Adrenal gland (tissue), 12 donors: Measurements from ENCODE around the gene ODAD2. TPM values are rescaled to one million over a fixed set of nuclear protein-coding genes. Genes with fewer than 3 reads are reported as not detected.
A peak's percentile ranks its signal among the peaks of the same experiment; 100 is the strongest.

Experiments
- DNase-seq, 7 donors: peaks; one replicate each; pipeline ENCODE4 v3.0.0-alpha.2; 2019 to 2020
- H3K27ac ChIP-seq, 5 donors: fragments of 200-600 bp; sonication (generic) in 4 of 5; 1 replicate in 3 of 5; 2 replicates in 2 of 5; pipeline versions ENCODE4 v1.5.1 to v1.8.0; 2016 to 2020; ENCODE audit warnings: mild to moderate bottlenecking in 1 of 5
- H3K27me3 ChIP-seq: fragments of 200-600 bp; 2 replicates; pipeline ENCODE4 v1.8.0; 2021
- H3K36me3 ChIP-seq, 2 donors: fragments of 200-600 bp; replicated peaks in 1 of 2; 1 replicate in 1 of 2; 2 replicates in 1 of 2; pipeline versions ENCODE4 v1.5.1 to v1.8.0; 2018 to 2022
- H3K4me1 ChIP-seq, 2 donors: fragments of 200-600 bp; replicated peaks in 1 of 2; 1 replicate in 1 of 2; 2 replicates in 1 of 2; pipeline versions ENCODE4 v1.5.1 to v1.8.0; 2018 to 2021
- H3K4me3 ChIP-seq, 4 donors: fragments of 200-600 bp; sonication (generic) in 3 of 4; one replicate each; pipeline ENCODE4 v1.5.1; 2016 to 2018
- H3K9me3 ChIP-seq, 3 donors: fragments of 200-600 bp; sonication (generic) in 1 of 3; replicated peaks in 1 of 3; 1 replicate in 2 of 3; 2 replicates in 1 of 3; pipeline versions ENCODE4 v1.5.1 to v1.8.0; 2016 to 2021
- POLR2A ChIP-seq, 2 donors: fragments of 450-650 bp; IDR thresholded peaks; one replicate each; pipeline ENCODE4 v1.6.1; 2017; ENCODE audit warnings: antibody characterized with exemption in 2 of 2, mild to moderate bottlenecking in 2 of 2, moderate library complexity in 1 of 2
- WGBS, 4 donors: extraction: QIAGEN DNeasy Blood & Tissue Kit in 2 of 4; methylation state at CpG; one replicate each; pipeline versions ENCODE4 v1.1.5 to v1.1.7; 2013 to 2017; 5-methylcytosine and 5-hydroxymethylcytosine counted together
- intact Hi-C, 2 donors: fragments of 100-400 bp; cut with DNase I; formaldehyde crosslinking; loops; one replicate each; pipeline versions ENCODE4 v1.14.1 to v1.15.0; 2022 to 2023
- polyA plus RNA-seq, 3 donors: library from polyadenylated mRNA; stranded (reverse); fragments of 200-250 nt in 2 of 3; fragments of 350-450 nt in 1 of 3; fragmentation: Illumina TruSeq in 1 of 3; extraction: RNeasy Lipid Tissue Mini Kit (QIAGEN cat#74804) in 1 of 3; gene quantifications; one replicate each; pipeline ENCODE4 v1.2.3, GENCODE V29; 2013 to 2014
- total RNA-seq, 9 donors: library from RNA; depleted of rRNA in 4 of 9; stranded (reverse); fragments of >200 nt in 4 of 9; fragments of 120-200 nt in 1 of 9; fragmentation: NEBNext Ultra II Directional in 1 of 9; extraction: Animal tissue kit (Norgen Biotek cat#: 25700) in 1 of 9; gene quantifications; one replicate each; pipeline versions ENCODE4 v1.1.0 to v1.2.4, GENCODE V29; 2013 to 2023
- TF ChIP-seq, protein P1 (sequence below), 6 experiments: fragments of 450-650 bp in 4 of 6; fragments of 200-600 bp in 2 of 6; sonication (generic) in 1 of 6; IDR thresholded peaks; 1 replicate in 5 of 6; 2 replicates in 1 of 6; pipeline versions ENCODE4 v1.5.1 to v1.8.0; 2016 to 2021; ENCODE audit warnings: antibody characterized with exemption in 6 of 6, mild to moderate bottlenecking in 2 of 6, moderate library complexity in 1 of 6
- donor health status: healthy with polysubstance abuse.
- donor health status: Bipolar disorder and iron deficiency.
- donor health status: DM: yes; HTN: yes; CAD: no.
- donor health status: DM: no; HTN: no; CAD: no.
- donor health status: DM: no; HTN: no; CAD: no.
- donor health status: DM: yes; HTN: yes; CAD: no.

Gene ODAD2
- total and polyA plus RNA-seq, 12 donors = 0.35 to 2.4 (median 1.2) TPM

DNA sequence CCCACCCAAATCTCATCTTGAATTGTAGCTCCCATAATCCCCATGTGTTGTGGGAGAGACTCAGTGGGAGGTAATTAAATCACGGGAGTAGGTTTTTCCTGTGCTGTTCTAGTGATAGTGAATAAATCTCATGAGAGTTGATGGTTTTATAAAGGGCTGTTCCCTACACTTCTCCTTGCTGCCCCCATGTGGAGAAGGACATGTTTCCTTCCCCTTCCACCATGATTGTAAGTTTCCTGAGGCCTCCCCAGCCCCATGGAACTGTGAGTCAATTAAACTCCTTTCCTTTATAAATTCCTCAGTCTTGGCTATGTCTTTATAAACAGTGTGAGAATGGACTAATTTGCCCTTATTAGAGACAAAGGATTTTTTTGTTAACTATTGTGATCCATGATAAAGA lies 204.7 kb downstream of the ODAD2 start:
- no peaks in the 10 kb centered on the region for H3K36me3 ChIP-seq
- H3K9me3 ChIP-seq = no peaks in the 10 kb centered on the region
- no peaks in the 10 kb centered on the region for H3K27me3 ChIP-seq
- intact Hi-C loops = no loop called here
- WGBS, 4 donors = 33 to 48% (median 39%) methylated on average over 1 of the region's 1 CpG
- TF ChIP-seq, protein P1, sequence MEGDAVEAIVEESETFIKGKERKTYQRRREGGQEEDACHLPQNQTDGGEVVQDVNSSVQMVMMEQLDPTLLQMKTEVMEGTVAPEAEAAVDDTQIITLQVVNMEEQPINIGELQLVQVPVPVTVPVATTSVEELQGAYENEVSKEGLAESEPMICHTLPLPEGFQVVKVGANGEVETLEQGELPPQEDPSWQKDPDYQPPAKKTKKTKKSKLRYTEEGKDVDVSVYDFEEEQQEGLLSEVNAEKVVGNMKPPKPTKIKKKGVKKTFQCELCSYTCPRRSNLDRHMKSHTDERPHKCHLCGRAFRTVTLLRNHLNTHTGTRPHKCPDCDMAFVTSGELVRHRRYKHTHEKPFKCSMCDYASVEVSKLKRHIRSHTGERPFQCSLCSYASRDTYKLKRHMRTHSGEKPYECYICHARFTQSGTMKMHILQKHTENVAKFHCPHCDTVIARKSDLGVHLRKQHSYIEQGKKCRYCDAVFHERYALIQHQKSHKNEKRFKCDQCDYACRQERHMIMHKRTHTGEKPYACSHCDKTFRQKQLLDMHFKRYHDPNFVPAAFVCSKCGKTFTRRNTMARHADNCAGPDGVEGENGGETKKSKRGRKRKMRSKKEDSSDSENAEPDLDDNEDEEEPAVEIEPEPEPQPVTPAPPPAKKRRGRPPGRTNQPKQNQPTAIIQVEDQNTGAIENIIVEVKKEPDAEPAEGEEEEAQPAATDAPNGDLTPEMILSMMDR (IDR thresholded peaks at IDR 0.05) = peak in 4 of 6 experiments; percentile 11 to 35 (median 24)
- TF ChIP-seq POLR2A (IDR thresholded peaks at IDR 0.05) = no peak
- H3K27ac ChIP-seq = no peak overlapping the region
- no peaks in the 10 kb centered on the region for H3K4me1 ChIP-seq
- DNase-seq = peak in 1 of 7 donors; percentile 39
- no peak overlapping the region for H3K4me3 ChIP-seq

DNA sequence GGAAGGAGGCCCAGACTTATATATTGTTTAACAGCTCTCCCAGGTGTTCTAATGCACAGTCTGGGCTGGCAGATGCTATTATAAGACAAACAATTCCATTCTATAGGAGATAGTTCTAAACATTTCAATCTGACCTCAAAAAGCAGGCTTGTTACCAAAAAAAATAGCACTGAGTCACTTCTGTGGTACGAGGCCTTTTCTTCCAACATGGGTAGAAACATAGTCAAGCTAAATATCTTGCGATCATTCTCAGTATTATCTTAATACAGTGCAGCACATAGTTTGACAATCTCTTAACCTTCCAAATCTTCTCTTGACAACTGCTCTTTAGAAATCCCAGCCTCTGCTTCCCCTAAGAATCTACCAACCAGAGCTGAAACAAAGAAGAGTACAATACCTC lies 206.7 kb downstream of the ODAD2 start:
- H3K27me3 ChIP-seq = no peaks in the 10 kb centered on the region
- 74 to 83% (median 82%) methylated on average over 2 of the region's 2 CpGs for WGBS, 4 donors
- no peak overlapping the region for H3K27ac ChIP-seq
- H3K36me3 ChIP-seq = no peaks in the 10 kb centered on the region
- no peaks in the 10 kb centered on the region for H3K4me1 ChIP-seq
- no peak overlapping the region for H3K4me3 ChIP-seq
- no peak for DNase-seq
- TF ChIP-seq, protein P1 (IDR thresholded peaks at IDR 0.05) = no peak
- no peak for TF ChIP-seq POLR2A (IDR thresholded peaks at IDR 0.05)
- intact Hi-C loops = no loop called here
- H3K9me3 ChIP-seq = no peaks in the 10 kb centered on the region

DNA sequence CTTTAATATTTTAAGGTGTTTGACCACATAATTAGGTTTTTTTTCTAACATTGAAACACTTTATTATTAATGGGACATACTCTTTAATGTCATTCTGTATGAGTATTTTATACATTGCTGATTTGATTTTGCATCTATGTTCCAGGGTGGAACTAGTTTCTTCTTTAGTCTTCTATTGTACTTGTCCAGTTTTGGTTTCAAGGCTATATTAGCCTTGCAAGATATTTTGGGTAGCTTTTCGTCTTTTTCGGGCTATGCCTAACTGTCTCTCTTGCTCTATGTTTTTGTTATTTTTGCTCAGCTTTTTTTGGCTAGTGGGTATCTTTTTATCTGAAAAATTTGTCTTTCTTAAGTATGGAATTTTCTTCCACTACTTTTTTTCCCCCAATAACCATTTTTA lies 214.6 kb downstream of the ODAD2 start:
- intact Hi-C loops = no loop called here
- WGBS, 4 donors = 36 to 74% (median 62%) methylated on average over 2 of the region's 2 CpGs

DNA sequence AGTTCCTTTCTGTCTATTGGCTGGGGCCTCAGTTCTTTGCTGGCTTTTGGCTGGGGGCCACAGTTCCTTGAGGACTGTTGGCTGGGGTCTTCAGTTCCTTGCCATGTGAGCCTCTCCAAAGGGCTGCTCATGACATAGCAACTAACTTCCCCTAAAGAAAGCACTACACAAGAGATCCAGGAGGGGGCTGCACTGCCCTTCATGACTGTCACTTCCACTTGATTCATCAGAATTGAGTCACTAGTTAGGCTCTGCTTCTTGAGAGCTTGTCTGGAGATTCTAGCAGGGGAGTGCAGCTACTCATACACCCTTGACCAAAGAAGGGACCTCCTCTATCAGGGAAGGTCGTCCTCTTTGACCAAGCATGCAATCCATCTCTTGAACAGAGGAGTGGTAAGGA lies 215.2 kb downstream of the ODAD2 start:
- peak in 2 of 7 donors; percentile 18 to 29 for DNase-seq
- H3K36me3 ChIP-seq = no peaks in the 10 kb centered on the region
- H3K4me1 ChIP-seq = no peaks in the 10 kb centered on the region
- no peak overlapping the region for H3K4me3 ChIP-seq
- WGBS, 4 donors = 19 to 50% (median 37%) methylated on average over 1 of the region's 1 CpG
- intact Hi-C loops = no loop called here
- no peaks in the 10 kb centered on the region for H3K27me3 ChIP-seq
- no peak overlapping the region for H3K27ac ChIP-seq
- no peaks in the 10 kb centered on the region for H3K9me3 ChIP-seq
- TF ChIP-seq, protein P1 (IDR thresholded peaks at IDR 0.05) = peak in 4 of 6 experiments; percentile 10 to 31 (median 22)
- no peak for TF ChIP-seq POLR2A (IDR thresholded peaks at IDR 0.05)

More for the DNA sequence above, 214.6 kb downstream of the ODAD2 start:
- DNase-seq = no peak
- Histone ChIP-seq H3K27ac (no peak overlapping the region), H3K4me3 (no peak overlapping the region), H3K36me3 (no peaks in the 10 kb centered on the region), H3K27me3 (no peaks in the 10 kb centered on the region), H3K9me3 (no peaks in the 10 kb centered on the region), H3K4me1 (no peaks in the 10 kb centered on the region)
- no peak for TF ChIP-seq POLR2A (IDR thresholded peaks at IDR 0.05)
- TF ChIP-seq, protein P1 (IDR thresholded peaks at IDR 0.05) = no peak
